NCI-H1436 treated with DMSO at 0.1 percent for 48 hours (cell line): ENCODE data around the gene APOD.
"Not testable (repeated sequence)": the region's sequence is repeated elsewhere in the genome, so short reads cannot be mapped to it uniquely, and the experiment has no call there.

Experiments
- DNase-seq: peaks from one replicate; lab custom pipeline; 2025; lab: John Stamatoyannopoulos, UW

APOD gene

DNA sequence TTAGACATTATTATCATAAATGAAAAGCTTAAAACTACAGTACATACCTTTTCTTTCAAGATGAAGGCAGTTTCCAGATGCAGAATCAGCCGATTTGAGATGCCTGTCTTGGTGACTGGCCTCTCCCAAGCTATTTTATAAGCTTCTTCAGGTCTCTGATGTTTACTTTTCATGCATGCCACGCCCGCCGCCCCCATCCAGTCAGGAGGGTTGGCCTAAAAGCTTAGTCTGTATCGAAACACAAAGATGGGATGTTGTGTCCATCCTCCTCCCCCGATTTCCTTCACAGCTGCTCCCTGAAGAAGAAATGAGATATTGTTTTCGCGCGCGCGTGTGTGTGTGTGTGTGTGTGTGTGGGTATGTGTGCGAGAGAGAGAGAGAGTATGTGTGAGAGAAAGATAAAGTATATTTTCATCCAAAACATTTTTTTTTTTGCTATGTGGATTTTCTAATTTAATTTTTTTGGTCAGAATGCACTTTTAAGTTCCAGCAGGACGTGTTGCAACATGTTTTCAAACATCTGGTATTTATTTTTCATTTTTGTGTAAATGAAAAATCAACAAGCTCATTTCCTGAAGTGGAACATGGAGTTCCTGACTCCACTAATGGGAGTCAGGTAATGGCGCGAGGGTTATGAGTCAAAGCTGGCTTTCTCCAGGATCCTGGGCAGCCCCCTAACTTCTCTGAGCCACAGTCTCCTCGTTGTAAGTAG lies at the start of gene APOD:
APOD (minus strand) TSS at position 110 of the 712 bp plus-strand sequence. CDS start 4,479 bp downstream, outside the sequence.
- no peak for DNase-seq

DNA sequence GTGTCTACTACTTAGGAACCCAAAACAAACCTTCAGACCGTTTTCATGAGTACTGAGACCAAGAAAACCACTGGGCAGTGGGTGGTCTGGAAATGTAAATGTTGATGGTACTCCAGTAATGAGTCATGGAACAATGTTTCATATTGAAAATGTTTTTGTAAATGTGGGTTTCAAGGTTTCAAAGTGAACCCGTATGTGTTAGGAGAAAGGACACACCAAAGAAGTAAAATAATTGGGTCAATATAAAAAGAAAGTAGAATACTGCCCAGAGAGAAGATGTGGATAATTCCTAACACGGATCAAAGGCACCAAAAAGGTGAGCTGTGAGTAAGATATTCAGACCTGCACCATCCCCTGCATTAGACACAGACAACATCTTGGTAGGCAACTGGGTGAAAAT lies 49.6 kb upstream of the APOD start:
- not testable (repeated sequence) for DNase-seq

DNA sequence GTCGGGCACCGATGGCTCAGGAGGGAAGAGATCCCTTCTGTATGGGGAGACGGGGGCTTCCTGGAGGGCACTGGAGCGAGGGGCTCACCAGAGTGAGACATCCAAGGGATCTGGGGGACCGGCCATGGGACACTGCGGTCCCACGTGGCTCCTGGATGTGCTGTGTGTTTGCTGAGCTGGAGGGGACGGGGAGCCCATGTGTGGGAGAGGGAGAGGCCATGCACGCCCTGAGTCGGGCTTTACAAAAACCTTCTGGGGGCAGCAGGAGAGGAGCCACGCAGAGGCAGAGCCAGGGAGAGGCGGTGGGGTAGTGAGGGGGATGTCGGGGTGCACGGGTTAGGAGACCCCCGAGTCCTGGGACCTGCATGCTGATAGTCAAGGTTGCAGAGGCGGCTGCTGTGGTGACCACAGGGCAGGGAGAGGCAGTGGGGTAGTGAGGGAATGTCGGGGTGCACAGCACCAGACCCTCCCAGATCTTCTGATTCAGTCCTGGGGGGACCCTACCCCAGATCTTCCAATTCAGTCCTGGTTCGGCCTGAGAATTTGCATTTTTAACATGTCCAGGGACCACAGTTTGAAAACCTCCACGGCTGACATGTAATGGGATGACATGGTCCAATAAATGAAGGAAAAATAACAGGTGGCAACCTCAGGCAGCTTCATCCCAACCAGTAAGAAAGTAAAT lies 48.9 kb upstream of the APOD start:
- not testable (repeated sequence) for DNase-seq

DNA sequence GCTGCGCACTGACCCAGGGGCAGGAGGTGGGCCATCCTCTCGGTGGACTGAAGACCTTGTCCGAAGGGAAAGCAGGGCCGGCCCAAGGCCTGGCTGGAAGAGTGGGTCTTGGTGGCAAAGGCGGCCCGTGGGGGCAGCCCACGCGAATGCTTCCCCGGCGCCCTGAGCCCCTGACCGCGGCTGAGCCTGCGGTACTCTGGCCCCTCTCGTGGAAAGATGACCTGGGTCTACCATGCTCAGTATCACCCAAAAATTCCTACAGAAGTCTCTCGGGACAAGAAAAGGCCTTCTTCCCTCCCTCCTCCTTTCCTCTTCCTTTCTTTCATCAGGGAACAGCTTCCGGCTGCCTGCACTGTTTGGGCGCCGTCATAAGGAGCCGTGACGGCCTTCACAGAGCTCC lies 48.3 kb upstream of the APOD start:
- not testable (repeated sequence) for DNase-seq

DNA sequence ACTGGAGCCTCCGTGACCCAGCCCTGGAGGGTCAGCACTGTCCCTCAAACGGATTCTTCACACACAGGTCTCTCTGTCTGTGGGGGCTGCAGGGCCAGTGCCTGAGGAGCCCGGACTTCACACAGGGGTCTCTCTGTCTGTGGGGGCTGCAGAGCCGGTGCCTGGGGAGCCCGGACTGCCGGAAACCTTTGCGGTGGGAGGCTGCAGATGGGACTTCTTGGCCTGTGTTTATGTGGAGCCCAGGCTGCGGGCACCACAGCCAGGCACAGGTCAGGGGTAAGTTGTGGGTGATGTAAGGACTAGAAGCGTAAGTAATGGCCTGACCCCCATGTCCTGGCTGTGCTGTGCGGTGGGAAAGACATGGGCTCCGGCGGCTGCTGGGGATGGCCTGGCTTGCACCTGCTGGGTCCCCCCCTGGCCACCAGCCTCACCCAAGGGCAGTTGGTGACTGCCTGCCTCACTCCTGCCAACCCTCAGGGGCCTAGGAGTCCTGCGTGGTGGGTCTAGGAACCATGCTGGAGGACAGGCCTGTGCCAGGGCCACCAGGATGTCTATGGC lies 47.3 kb upstream of the APOD start:
- not testable (repeated sequence) for DNase-seq

DNA sequence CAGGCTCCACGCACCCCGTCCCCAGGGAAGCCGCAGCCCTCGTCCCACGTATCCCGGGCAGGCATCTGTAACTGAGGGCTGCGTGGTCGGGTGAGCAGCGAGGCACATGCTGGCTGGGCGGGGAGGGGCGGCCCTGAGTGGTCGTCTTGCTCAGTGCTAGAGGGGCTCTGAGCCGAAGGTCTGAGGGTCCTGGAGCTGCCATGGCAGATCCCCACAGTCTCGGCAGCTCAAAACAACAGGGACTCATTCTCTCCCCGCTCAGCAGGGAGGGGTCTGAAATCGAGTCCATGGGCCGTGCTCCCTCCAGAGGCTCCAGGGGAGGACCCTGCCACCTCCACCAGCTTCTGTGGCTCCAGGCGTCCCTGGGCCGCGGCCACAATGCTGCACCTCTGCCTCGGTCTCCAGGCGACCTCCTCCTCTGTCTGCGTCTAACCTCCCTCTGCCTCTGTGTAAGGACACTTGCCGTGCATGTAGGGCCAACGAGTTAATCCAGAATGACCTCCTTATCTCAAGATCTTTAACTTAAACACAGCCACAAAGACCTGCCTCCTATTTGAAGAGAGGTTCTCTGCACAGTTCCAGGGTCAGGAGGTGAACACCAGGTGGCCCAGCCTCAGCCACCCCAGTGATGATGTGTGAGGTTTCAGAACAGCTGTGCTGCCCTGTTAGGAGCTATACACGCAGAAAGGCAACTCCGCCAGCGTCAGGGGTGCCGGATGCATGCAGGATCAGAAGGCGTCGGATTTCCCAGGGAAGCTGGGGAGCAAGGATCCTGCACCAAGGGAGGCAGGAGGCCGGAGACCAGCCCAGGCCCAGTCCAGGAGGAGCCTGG lies 46.6 kb upstream of the APOD start:
- not testable (repeated sequence) for DNase-seq

DNA sequence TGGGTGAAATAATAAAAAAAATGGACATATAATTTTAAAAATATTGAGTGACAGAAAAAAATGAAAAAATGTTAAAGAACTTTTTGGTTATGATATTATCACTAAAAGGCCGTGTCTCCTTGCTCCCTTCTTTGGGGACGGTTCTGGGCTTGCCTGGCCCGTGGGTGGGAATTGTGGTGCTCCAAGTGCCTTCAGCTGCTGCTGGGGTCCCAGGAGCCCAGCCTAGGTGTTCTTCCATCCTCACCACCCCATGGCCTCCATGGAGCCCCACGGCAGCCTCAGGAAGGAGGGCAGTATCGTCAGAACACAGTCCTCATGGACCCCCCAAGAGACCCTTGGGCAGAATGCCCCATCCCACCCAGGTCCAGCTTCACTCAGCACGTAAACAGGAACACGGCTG lies 45.9 kb upstream of the APOD start:
- DNase-seq: not testable (repeated sequence)

DNA sequence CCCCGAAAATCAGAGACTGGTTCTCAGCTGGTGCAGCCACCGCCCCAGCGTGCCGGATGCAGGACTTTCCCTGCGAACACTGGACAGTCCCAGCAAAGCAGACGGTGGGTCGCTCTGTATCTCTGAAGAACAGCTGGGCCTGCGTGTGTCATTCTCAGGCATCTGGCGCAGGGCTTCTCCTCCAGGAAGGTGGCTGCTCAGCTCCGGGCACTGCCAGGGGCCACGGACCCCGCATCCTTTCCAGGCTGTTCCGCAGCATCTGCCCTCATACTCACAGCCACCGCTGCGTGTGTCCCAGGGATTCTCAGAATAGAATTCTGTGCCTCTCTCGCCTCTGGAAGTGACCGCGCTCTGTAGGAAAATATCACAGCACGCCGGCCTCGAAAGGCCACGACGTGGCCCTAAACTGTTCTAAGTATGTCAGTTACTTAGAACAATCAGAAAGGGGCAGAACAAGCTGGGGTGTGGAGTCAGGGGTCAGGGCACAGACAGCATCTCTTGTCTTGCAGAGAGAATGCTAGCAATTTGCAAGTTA lies 44.7 kb upstream of the APOD start:
- DNase-seq: not testable (repeated sequence)

DNA sequence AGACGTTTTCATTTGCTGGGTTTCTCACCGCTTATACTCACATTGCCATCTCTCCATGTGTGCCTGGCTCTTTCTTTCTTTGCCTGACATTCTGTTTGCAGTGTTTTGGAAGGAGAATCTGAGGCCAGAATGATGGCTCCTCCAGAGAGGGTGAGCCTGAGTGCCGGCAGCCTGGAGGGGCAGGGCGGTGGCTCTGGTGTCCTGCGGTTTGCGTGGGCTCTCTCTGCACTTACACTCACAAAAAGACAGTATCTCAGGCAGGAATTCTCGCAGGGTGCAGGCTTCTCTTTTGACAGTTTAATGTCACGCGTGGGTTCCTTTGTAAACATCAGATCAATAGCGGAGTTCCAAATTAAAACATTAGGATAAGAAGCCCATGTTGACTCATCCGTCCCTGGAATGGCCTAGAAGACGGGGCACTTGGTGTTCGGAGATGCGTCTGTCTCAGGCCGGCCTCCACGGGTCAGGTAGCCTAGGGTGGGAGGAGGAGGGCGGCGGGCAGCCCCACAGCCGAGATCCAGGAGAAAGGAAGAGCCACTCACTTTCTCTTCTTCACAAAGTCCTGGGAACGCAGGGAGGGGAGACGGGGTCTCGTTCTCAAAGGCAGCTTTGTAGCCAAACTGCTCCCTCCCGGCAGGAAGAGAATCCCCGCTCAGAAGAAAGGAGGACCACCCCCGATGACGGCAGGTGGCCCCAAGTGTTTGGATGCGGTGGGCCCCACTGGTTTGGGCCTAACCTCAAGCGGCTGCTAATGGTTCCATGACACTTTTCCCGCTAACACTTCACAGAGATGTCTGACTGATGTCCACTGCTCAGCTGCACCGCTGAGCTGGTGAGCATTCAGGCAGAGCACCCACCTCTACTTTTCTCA lies 44.0 kb upstream of the APOD start:
- not testable (repeated sequence) for DNase-seq

DNA sequence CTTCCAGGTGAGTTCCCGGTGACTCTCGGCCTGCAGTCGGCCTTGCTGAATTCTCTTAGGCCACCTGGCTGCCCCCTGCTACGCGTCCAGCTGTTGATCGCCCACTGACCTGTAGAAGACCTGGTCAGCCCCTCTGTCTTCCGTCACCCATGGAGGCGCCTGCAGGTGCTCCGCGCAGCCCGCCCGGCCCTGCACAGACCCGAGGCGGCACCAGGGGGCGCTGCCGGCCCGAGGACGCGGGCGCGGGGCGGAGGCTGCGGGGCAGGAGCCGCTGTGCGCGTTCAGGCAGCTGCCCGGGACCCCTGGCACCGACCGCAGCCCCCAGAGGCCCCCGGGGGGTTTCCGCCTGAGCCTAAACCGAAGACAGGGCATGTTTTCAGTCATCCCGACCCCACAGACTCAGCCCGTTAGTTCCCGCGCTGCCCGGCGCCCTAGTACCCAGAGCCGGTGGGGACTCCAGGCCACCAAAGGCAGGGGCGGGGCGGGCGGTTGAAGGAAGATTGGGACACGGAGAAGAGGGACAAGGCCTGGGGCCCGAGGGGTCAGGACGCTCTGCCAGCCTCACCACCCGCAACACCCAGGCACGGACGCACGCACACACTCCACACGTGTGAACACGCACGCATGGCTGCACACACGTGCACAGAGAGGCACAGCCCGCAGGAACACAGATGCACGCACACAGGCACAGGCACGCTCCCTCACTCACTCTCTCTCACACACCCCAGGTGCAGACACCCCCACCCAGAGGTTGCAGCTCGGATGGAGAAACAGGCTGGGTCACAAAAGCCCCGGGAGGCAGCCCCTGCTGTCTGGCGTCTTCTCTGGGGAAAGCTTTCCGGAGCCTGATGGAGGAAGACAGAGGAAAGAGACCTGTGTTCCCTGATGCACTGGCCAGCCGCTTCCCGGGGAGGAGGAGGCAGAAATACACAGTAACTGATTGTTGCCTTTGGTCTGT lies 41.1 kb upstream of the APOD start:
- not testable (repeated sequence) for DNase-seq

DNA sequence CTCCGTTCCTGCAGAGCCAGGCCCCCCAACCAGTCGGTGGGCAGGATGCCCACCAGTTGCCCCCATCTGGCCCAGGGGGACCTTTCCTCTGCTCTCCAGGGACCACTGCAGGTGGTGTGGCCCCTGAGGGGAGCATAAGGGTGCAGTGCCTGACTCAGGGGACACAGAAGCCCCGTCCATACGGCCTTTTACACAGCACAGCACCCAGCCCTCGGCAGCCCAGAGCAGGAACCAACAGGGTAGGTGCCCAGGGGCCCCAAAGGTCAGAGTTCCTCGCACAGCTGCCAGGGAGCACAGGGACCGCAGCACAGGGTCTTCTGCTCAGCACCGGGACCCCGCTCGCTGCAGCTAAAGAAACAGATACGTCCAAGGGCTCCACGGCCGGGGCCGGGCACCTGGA lies 40.4 kb upstream of the APOD start:
- not testable (repeated sequence) for DNase-seq

DNA sequence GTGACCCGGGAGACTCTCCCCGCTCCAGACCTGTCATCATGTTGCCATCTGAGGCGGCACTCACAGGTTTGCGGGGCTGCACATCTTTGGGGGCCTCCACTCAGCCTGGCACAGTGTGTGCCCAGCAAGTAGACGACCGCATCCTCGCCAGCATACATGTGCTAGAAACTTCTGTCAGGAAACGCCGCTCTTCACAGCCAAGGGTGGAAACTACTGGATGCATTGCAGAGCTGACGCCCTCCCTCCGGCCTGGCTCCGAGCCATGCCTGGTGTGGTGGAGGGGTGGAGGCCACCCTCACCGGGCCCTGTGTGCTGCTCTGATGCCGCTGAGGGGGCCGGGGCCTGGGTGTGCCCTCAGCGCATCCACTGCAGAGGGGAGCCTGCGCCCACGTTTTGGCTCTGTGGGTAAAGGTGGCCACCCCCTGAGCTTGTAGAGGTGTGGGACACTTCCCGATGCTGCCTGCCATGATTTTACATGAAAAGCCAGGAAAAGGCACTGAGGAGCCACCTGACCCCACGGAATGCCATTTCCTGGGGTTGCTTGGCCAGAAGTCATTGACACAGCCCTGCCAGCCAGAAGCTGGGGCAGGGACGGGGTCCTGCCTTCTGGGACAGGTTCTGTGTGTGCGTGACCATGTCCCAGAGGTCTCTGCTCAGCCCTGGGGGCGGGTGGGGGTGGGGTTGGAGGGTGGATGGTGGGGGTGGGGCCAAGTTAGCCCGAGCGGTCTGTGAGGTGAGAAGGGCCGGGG lies 39.7 kb upstream of the APOD start:
- not testable (repeated sequence) for DNase-seq

DNA sequence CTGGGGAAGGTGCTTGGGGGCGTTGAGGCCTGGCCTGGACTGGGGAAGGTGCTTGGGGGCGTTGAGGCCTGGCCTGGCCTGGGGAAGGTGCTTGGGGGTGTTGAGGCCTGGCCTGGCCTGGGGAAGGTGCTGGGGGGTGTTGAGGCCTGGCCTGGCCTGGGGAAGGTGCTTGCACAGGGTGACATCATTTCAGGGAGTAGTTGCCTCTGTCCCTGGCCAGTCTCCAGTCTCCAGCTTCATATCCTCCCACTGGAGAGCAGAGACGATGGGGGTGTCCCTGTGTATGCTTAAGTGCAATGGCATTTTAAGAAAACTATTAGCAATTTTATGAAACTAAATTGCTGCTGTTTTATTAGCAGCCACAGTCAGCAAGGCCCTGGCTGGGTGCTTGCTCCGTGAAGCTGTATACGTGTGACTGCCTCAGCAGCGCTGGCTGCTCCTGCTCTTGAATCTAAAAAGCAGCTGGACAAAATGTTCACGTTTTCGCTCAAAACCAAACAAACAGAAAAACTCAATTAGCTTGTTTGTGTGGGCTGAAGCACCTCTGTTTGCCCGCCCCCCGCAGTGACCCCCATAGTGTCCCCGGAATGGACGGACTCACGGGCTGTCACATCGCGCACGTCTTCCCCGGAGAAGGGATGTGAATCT lies 38.9 kb upstream of the APOD start:
- not testable (repeated sequence) for DNase-seq

DNA sequence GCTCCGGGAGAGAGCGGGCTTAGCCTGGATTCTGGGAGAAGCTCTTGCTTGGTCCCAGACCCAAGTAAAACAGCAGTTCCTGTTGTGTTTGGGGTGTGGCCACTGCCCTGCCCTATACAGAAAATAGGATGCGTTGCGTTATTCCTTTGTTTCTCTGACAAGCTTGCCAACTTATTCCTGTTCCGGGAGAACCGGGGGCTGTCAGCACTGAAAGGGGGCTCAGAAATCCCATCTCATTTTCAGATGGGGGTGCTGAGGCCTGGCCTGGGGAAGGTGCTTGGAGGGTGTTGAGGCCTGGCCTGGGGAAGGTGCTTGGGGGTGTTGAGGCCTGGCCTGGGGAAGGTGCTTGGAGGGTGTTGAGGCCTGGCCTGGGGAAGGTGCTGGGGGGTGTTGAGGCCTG lies 38.3 kb upstream of the APOD start:
- not testable (repeated sequence) for DNase-seq

DNA sequence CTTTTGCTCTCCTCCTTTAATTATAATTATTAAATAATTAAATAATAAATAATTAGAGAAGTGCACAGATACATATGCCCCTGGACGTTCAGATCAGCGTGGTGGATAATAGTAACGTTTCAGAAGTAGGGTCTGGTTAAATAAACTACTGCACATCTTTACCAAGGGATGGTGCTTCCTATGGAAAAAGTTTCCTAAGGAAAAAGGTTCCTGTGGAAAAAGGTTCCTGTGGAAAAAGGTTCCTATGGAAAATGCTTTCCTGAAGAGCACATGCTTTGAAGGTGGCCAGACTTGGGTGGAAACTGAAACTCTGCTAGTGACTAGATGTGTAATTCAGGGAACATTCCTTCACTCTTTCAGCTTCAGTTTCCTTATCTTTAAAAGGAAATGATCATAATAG lies 37.4 kb upstream of the APOD start:
- DNase-seq: not testable (repeated sequence)

DNA sequence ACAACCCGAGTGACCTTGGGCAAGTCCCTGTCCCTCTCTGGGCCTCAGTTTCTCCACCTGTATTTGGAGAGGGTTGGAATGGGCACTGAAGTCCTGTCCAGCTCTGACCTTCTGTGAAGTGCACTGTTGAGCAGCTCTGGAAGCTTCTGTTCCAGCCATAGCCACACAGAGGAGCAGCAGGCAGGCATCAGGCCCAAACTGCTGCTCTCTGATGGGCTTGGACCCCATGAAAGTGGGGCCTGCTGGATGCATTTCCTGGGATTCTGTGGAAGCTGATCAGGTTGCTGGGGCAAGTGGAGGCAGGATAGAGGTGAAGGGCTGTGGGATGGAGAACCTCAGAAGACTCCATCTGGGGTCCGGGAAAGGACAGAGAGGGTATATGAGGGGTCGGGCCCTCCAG lies 36.7 kb upstream of the APOD start:
- not testable (repeated sequence) for DNase-seq

DNA sequence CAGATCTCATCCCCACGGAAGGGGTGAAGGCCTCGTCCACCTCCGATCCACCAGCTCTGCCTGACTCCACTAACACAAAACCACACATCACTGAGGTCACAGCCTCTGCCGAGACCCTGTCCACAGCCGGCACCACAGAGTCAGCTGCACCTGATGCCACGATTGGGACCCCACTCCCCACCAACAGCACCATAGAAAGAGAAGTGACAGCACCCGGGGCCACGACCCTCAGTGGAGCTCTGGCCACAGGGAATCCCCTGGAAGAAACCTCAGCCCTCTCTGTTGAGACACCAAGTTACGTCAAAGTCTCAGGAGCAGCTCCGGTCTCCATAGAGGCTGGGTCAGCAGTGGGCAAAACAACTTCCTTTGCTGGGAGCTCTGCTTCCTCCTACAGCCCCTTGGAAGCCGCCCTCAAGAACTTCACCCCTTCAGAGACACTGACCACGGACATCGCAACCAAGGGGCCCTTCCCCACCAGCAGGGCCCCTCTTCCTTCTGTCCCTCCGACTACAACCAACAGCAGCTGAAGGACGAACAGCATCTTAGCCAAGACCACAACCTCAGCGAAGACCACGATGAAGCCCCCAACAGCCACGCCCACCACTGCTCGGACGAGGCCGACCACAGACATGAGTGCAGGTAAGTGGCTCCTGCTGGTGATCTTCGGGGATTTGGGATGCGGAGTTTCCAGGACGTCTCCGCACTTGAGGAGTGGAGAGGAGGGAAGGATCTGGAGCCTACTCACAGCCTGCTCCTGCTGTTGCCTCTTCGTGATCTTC lies 36.0 kb upstream of the APOD start:
- not testable (repeated sequence) for DNase-seq
